HL-60 (cell line): ENCODE data around the gene ATP5PB.

Experiments used
- DNase-seq, 2 experiments: peaks; one replicate each; pipeline ENCODE4 v3.0.0-alpha.2; 2010 to 2020; ENCODE audit warnings: low read depth in 1 of 2, low spot score in 1 of 2
- H3K27ac ChIP-seq: fragments of 250-450 bp; sonication (Bioruptor Pico); replicated peaks from 2 replicates; pipeline ENCODE4 v1.5.1; 2020; ENCODE audit warnings: mild to moderate bottlenecking, moderate library complexity
- H3K27me3 ChIP-seq: fragments of 250-450 bp; sonication (Bioruptor Pico); 2 replicates; pipeline ENCODE4 v1.5.1; 2021; ENCODE audit warnings: mild to moderate bottlenecking, moderate library complexity; ENCODE audit not compliant: insufficient read depth, poor library complexity, severe bottlenecking
- H3K4me3 ChIP-seq: replicated peaks from 2 replicates; pipeline ENCODE4 v1.5.1; 2011; ENCODE audit warnings: mild to moderate bottlenecking, control low read depth, low read length; ENCODE audit not compliant: insufficient read depth
- CTCF ChIP-seq: IDR thresholded peaks from one replicate; pipeline ENCODE4 v1.5.1; 2011; ENCODE audit warnings: low read length, control low read depth, inconsistent platforms; ENCODE audit not compliant: insufficient read depth
- GABPA ChIP-seq: IDR thresholded peaks from 2 replicates; pipeline ENCODE4 v1.6.1; 2012; ENCODE audit warnings: low read depth
- POLR2AphosphoS5 ChIP-seq: IDR thresholded peaks from 2 replicates; pipeline ENCODE4 v1.6.1; 2012; ENCODE audit warnings: low read depth
- REST ChIP-seq: IDR thresholded peaks from 2 replicates; pipeline ENCODE4 v1.6.1; 2012; ENCODE audit warnings: low read depth; ENCODE audit not compliant: insufficient replicate concordance
- SPI1 ChIP-seq: IDR thresholded peaks from 2 replicates; pipeline ENCODE4 v1.6.1; 2012; ENCODE audit warnings: low read depth, mild to moderate bottlenecking, borderline replicate concordance

ATP5PB gene

GRCh38 chr1:111406321-111406768 lies 42.9 kb upstream of the ATP5PB start:
- no peak overlapping the region for H3K27ac ChIP-seq
- DNase-seq = no peak
- TF ChIP-seq POLR2AphosphoS5 = no peak
- no peak for TF ChIP-seq SPI1
- TF ChIP-seq REST = no peak
- TF ChIP-seq CTCF = no peak
- TF ChIP-seq GABPA = no peak
- H3K27me3 ChIP-seq = peaks cover 13% of the 10 kb centered on the region
- no peak overlapping the region for H3K4me3 ChIP-seq

- DNase-seq = no peak
- H3K4me3 ChIP-seq = no peak overlapping the region
- TF ChIP-seq POLR2AphosphoS5 (no peak), CTCF (no peak)
- no peak overlapping the region for H3K27ac ChIP-seq
- H3K27me3 ChIP-seq = peaks cover 7% of the 10 kb centered on the region
Measured at GRCh38 chr1:111407301-111407700, 42.0 kb upstream of the ATP5PB start.

- no peak for DNase-seq
Measured at GRCh38 chr1:111412839-111413238, 36.4 kb upstream of the ATP5PB start.

More at GRCh38 chr1:111412839-111413238, 36.4 kb upstream of the ATP5PB start:
- H3K27ac ChIP-seq = no peak overlapping the region
- H3K4me3 ChIP-seq = no peak overlapping the region
- TF ChIP-seq POLR2AphosphoS5 (no peak), SPI1 (no peak), GABPA (no peak), REST (no peak), CTCF (no peak)
- no peaks in the 10 kb centered on the region for H3K27me3 ChIP-seq
